ENCODE measurements around the gene CACNA1I.

CACNA1I gene

DNA sequence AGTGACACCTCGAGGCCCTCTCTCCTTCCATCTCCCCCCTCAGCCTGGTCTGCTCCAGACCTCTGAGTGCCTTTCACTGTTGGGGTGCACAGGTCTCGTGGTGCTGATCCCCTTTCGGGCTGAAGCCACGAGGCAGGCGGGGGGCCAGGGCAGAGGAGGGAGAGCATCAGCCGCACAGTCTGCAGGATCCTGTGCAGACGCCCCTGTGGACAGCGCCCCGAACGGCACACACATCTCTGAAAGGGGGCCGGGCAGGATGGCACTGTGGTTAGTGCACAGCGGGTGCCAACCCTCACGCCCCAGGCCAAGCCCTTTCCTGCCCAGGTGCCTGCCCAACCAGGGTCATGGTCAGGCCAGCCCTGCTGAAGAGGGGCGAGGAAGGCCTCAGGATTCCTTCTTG is 56.7 kb downstream of the CACNA1I start:
- DNase-seq = no peak

DNA sequence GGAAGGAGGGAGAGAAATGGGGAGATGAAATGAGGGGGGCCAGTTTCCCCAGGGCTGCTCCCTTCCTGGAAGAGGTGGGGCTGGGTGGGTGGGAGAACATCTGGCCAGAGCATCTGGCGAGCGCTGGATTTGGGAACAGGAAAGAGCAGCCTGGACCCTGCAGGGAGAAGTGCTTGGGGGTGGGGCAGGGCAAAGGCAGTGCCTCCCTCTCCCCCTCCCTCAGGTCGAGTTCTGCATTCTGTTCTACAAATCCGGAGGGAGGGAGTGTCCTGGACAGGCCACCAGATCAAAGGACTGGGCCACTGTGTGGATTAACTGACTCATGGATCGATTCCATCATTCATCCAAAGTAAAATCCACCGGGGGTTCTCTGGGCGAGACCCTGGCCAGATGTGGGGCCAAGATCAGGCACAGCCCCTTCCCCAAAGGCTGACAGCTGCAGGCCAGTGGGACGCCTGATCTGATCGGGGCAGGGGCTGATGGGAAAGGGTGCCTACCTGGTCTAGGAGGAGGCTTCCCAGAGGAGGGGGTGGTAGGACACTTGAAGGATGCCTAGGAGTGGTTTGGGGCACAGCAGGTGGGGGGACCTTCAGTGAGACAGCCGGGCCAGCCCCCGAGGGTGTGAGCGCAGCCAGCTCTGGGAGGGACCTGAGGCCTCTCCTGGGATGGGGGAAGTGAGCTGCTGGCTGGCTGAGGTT is 57.5 kb downstream of the CACNA1I start:
- no peak for DNase-seq

DNA sequence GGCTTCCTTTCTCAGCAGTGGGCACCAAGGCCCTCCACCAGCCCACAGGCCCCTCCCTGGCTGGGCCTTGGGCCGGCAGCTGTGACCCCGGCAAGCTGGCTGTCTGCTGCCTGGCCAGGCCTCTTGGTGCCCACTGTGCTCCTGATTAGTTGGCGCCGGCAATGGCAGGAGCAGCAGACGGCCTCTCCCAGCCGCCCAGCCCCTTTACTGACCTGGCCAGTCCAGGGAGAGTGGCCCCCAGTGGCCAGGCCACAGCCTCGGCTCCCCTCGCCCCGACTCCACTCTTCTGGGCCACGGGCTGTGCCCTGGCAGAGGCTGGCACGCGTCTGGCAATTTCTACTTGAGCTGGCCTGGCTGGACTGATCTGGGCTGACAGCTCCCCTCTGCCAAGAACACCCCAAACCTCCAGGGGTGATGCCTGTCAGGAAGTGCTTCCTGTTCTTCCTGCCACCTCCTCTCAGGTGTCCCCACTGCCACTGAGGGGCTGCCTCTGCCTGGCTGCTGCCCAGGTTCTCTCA is 58.1 kb downstream of the CACNA1I start:
- no peak for DNase-seq

DNA sequence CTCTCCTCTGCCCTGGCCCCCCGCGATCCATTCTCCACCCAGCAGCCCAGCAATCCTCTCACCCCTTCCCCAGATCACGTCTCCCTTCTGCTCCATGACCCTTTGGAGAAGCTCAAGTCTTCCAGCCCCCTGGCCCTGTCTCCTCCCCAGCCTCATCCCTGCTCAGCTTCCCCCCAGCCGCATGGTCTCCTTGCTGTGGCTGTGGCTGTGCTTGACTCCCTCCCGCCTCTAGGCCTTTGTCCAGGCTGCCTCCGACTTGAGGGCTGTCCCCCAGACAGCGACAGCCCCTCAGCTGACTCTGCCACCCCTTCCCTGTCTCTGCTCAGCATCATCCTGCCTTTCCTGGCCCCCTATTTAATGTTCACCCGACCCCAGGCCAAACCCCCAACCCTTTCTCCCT is 59.3 kb downstream of the CACNA1I start:
- no peak for DNase-seq

DNA sequence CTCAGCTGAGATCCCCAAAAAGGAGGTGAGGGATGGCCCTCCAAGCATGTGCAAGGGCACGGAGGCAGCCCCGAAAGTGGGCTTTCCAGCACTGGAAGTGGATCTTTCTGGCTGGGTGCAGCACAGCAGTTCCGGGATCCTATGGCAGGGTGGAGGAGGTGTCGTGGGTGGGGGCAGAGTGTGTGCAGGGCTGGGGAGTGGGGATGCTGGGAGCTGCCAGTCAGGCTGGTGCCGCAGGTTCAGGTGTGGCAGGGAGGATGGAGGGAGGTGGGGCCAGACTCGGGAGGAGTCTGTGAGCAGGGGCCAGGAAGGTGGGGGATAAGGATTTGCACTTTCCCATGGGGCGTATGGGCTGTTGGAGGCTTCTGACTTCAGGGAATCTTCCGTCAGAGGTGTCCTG is 60.2 kb downstream of the CACNA1I start:
- DNase-seq = no peak

DNA sequence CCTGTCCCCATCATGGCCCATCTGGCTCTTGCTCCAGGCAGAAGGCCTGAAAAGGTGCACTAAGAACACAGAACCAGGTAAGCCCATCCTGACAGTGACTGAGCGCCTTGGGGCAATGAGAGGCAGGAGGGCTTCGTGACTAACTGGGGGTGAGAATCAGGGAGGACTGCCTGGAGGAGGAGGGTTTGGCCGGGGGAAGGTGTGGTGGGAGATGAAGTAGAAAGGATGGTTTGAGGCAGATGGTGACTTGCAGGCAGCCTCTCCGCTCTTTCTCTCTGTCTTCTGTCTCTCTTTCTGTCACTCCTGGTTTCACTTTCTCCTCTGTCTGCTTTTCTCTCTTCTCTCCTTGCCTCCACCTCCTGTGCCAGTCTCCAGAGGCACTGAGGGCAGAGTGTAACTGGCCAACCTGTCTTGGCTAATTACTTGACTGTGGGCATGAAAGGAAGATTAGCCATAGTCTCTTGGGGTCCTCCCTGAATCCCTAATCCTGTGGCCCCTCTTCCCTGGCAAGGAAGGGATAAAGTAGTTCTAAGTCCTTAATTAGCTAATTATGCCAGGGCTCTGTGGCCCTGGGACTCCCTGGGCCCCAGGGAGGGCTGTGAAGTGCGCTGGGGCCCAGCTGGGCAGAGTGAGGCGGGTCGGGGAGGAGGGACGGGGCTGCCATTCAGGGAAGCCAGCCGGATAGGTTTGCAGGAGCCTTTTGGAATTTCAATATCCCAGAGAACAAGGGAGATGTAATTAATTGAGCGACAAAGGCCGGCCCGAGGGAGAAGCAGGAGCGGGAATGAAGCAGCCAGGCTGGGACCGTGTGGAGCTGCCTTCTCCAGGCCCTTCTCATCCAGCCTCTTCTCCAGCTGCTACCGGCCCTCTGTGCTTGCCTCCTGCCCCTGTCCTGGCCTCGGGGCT is 61.1 kb downstream of the CACNA1I start:
- DNase-seq = no peak

DNA sequence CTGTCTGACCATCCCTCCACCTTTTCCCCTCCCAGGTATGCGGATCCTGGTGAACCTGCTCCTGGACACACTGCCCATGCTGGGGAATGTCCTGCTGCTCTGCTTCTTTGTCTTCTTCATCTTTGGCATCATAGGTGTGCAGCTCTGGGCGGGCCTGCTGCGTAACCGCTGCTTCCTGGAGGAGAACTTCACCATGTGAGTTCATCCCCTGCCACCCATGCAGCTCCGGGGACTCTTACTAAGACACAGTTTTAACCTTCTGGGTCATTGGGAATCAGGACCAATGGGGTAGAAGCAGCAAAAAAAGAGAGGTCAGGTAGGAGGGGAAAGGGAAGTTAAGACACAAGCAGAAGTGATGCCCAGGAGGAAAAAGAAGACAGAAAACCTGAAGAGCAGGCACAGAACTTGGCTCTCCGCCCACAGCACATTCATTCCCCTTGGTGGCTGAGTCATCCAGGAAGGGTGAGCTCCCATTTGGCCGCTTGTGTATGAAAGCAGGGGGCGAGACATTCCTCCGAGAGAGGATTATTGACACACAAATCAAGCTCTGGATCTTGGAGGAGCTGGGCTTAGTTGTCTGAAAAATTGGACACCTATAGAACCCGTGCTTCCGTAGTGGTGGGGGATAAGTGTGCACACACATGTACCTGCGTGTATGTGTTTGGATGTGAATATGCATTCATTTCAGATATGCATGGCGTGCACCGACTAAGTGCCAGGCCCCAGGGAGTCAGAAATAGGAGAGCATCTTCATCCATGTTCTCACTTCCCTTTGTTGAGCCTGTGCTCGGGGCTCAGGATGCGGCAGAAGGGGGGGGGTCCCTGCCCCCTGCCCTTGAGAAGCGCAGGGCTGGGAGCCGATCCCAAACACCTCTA is 64.2 kb downstream of the CACNA1I start:
- peak; percentile 49 for DNase-seq

DNA sequence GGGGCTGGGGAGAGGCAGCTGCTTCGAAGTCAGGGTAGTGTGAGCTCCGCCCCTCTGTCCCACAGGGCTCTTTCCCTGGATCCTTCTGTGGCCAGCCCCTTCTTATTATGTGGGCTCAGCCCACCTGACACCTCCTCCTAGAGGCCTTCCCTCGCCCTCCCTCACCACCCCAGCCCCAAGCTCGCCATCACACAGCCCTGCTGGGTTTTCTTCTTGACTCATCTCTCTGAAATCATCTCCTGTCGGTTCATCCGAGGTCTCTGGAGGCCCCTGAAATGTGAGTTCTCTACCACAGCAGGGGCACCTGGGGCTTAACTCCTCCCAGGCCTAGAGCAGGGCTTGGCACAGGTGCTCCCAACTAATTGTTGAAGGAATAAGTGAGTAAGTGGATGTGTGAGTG is 65.2 kb downstream of the CACNA1I start:
- DNase-seq = no peak

DNA sequence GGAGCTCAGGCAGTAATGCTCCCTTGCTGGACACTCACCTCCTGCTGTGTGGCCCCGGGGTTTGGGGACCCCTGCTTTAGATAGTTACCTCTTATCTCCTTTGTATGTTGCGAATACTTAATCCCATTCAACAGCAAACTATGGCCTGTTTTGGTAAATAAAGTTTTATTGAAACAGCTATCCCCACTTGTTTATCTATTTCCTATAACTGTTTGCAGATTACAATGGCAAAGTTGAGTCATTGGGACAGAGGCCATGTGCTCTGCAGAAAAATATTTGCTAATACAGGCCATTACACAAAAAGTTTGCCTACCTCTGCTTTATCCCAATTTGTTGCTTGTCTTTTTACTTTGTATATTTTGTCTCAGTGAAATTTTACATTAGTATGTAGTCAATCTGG is 68.4 kb downstream of the CACNA1I start:
- no peak for DNase-seq

DNA sequence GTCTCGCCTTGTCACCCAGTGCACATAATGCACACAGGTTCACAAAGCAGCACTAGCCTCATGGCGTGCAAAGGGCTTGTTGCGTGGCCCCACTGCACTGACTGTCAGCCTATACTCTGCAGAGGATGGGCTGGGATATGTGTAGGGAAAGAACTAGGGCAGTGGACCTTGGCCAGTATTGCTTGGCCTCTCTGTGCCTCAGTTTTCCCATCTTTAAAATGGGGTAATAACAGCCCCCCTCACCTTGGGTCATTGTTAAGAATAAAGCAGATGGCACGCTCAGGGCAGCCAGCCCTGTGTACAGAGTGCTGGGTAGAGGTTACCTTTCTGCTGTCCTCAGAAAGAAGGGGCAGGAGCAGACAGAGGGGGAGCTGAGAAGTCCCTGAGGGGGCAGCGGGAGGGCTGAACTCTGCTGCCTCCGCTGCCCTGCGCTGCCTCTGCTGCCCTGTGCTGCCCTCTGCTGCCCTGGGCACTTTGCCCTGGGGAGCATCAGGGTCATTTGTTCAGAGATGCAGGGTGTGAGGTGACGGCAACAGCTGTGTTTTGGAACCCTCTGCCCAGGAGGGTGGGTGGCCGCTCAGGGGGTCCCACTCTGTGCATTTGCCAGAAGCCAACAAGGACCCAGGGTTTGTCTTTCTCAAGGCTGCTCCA is 71.2 kb downstream of the CACNA1I start:
- DNase-seq = no peak

DNA sequence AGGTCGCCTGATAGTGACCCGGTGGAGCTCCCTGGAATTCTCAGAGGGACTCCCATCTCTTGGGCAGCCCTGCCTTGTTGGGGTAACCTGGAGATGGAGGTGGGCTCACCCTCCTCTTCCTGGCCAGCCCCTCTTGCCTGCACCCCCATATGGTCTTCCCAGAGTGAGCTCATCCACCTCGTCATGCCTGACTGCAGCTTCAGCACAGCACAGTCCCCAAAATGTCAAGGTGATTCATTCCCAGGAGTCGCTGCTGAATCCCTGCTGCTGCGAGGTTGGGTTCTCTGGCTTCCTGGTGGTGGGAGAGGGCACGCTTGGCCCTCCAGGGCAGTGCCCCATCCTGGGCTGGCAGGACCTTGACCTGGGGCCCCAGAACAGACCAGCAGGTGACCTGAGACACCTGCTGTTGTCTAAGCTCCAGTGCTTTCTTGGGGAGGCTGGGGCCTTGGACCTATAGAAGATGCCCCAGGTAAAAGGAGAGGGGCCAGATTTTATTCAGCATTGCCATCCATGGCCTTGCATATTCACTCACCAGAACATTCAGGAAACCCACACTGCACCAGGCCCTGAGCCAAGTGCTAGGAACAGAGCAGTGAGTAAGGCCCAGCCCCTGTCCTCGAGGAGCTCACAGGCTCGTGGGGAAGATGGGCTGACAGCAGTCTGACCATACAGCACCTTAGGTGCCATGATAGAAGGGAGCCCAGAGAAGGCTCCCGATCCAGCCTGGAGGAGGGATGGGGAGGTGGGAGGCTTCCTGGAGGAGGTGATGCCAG is 72.9 kb downstream of the CACNA1I start:
- no peak for DNase-seq

DNA sequence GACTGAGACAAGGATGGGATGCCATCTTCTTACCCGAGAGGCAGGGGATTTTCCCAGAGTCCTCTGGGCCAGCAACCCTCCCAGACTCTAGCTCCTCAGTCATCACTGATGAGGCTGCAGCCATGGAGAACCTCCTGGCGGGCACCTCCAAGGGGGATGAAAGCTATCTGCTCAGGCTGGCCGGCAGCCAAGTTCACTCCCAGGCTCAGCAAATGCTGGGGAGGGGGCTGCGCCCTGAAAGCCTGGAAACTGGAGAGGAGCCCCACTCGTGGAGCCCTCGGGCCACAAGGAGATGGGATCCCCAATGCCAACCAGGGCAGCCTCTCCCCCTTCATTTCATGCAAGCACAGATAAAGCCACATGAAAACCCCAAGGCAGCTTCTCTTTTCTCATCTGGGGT is 75.0 kb downstream of the CACNA1I start:
- DNase-seq = peak; percentile 32

DNA sequence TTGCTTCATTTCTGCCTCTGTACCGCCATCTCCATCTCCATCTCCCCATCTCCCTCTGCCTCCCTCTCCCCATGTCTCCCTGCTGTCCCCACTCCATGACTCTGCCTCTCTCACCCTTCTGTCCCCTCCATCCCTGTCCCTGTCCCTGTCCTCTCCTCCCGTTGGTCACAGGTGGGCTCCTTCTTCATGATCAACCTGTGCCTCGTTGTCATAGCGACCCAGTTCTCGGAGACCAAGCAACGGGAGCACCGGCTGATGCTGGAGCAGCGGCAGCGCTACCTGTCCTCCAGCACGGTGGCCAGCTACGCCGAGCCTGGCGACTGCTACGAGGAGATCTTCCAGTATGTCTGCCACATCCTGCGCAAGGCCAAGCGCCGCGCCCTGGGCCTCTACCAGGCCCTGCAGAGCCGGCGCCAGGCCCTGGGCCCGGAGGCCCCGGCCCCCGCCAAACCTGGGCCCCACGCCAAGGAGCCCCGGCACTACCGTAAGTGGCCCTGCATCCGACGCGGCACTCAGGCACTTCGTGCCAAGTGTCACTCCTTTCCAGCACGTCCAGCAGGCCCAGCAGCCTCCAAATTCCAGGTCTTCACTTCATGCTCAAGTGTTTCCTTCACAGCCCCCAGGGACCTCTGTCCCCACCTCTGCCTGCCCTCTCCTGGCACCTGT is 76.0 kb downstream of the CACNA1I start:
- no peak for DNase-seq

DNA sequence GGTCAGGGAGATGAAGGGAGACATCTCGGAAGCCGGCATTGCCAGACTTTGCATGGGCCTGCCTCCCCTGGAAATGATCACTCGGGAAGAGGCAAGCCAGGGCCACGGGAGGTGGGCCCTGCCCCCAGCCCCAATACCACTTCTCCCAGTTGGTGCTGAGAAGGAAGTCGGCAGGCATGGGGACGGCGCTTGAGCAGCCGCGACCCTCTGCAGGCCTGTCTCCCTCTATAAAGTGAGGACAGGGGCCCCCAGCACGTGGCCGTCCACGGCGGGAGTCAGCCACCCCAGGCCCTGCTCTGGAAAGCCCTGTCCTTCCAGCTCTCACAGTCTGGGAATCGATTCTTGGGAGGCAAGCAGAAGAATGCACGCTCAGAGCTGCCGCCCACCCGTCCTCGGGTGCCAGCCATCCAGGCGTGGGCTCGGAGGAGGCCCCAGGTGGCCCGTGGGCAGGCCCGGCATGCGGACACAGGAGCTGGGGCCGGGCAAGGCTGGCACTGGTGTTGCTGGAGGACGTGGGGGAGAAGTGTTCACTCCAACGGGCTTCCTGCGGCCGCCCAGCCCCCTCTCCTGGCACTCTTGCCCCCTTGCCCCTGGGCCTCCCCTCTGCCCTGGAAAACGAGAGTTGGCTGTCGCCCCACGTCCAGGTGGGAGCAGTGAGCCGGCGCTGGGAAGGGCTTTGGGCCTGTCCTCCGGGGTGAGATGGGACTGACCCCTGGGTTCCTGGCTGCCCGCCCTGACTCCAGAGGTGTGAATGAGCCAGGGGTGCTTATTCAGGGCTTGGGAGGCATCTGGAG is 77.5 kb downstream of the CACNA1I start:
- no peak for DNase-seq

DNA sequence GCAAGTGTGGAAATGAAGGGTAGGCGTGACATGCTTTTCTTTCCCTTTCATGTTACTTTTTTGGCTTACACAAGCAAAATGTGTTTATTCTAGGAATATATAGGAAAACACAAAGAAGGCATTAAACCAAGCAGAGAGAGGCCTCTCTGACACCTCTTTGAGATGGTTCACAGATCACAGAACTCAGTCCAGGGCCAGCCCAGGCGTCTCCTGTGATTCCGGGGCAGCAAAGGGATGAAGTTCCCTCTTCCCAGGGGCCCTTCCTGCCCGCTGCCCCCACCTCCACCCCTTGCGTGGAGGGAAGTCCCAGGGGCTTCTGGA is 78.0 kb downstream of the CACNA1I start:
- no peak for DNase-seq

DNA sequence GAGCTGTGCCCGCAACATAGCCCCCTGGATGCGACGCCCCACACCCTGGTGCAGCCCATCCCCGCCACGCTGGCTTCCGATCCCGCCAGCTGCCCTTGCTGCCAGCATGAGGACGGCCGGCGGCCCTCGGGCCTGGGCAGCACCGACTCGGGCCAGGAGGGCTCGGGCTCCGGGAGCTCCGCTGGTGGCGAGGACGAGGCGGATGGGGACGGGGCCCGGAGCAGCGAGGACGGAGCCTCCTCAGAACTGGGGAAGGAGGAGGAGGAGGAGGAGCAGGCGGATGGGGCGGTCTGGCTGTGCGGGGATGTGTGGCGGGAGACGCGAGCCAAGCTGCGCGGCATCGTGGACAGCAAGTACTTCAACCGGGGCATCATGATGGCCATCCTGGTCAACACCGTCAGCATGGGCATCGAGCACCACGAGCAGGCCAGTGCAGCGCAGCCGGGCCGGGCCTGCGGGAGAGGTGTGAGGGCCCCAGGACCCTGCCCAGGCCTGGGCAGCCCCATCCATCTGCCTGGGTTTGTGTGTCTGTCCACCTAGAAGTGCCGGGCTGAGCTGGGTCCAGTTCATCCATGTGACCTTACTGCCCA is 79.0 kb downstream of the CACNA1I start:
- DNase-seq = no peak

DNA sequence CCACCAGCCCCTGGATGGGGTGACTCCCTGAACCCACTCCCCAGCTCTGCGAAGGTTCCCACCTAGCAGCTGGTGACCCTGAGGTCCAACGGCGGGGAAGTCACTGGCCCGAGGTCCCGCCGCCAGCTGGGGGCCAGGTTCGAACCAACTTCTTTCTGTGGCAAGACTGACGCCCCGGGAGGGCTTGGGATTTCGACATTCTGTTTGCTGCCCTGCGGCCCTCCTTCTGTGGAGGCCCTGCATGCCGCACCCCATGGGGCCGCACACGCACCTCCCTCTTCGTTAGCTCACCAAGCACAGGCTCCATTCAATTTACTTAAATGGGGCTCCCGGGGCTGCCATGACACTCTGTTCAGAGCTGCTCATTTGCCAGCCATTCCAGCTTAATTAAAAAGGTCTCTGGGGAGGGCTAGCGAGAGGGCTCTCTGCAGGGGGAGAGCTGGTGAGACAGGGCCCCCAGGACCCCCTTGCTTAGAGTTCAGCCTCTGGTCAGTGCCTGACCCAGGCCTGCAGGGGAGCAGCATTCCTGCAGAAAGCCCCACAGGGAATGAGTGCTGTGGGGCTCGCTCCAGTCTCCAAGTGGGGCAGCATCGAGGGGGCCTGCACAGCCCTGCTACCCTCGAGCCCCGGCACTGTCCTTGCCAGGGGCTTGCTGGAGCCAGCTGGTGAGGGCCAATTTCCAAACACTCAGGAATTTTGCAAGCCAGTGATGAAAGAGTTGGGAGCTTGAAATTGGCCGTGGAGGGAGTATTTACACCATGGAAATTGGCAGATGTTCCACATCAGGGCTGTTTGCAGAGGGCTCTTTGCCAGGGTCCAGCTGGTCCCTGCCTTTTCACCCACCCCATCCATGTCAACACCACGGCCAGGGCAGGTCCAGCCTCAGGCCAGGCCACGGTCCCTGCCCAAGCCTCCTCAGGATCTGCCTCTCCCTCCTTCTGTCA is 80.8 kb downstream of the CACNA1I start:
- DNase-seq = no peak

DNA sequence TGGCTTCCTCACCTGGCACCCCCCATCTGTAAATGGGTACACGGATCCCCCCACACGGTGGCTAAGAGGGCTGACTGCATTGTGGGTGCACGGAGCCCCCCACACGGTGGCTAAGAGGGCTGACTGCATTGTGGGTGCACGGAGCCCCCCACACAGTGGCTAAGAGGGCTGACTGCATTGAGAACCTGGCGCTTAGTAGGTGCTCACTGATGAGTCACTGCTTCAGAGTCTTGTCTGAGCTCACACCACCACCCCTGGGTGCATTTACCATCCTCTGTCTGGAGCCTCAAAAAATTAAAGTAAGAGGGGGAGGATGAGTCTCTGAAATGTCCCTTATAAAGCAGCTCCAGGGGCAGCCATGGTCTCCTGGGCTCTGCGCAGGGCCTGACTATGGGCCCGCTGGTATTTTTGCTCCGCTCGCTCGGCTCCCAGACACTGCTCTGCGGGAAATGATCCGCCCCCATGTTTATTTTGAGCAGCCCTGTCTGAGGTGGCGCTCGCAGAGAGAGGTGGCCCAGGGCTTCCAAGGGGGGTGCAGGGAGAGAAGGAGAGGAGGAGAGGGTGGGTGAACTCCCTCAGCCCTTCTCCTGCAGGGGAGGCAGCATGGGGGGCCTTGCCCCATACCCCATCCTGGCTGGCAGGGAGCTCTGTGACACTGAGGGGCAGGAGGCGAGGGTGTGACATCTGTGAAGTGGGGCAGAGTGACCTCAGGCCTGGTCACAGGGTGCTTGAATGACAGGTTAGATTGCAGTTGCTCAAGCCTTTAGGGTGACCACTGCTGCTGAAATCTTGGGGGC is 82.6 kb downstream of the CACNA1I start:
- DNase-seq = no peak
